ENCODE measurements around the gene ATXN10. TPM values are rescaled to one million over a fixed set of nuclear protein-coding genes. Genes with fewer than 3 reads are reported as not detected.
A peak's percentile ranks its signal among the peaks of the same experiment; 100 is the strongest.

Gene ATXN10
- total and polyA plus RNA-seq, 2 of the 13 experiments (the other 11 are each of a cell fraction or from before 2014, with no cell fraction given), result 60.1 to 194 TPM

GRCh38 chr22:45812910-45813309 lies 141.3 kb downstream of the ATXN10 start (continued):
- TF ChIP-seq FOXP1 (IDR thresholded peaks at IDR 0.05), result no peak
- TF ChIP-seq FOXP1 (CRISPR knock-in tag; IDR thresholded peaks at IDR 0.05), result no peak
- TF ChIP-seq ZBTB34 (CRISPR knock-in tag; IDR thresholded peaks at IDR 0.05), result no peak
- TF ChIP-seq SP5 (CRISPR knock-in tag; IDR thresholded peaks at IDR 0.05; ENCODE audit: borderline replicate concordance, low read depth), result no peak

- intact Hi-C loops (cut with micrococcal nuclease; ENCODE audit: unreplicated experiment) (no loop called here), in situ Hi-C loops (cut with HindIII; ENCODE audit: extremely low pct_ligation_motif_present, low pct_unique_long_range_greater_than_20kb) (no loop called here)
- Histone ChIP-seq H3K4me2 (ENCODE audit: low read depth, low read length) (no peak overlapping the region), H3K79me2 (ENCODE audit: insufficient read depth, low read length) (no peaks in the 10 kb centered on the region), H3K9ac (ENCODE audit: insufficient read depth, low read depth, low read length) (no peak overlapping the region), H3K36me3 (replicated peaks in 1 of 2; ENCODE audit: control insufficient read depth in 1 of 2, insufficient read depth in 2 of 2, low read length in 2 of 2) (peaks cover 9 to 39% of the 10 kb centered on the region in 2 experiments), H2AFZ (ENCODE audit: low read length) (no peak overlapping the region), H3K9me3 (ENCODE audit: low read length) (no peaks in the 10 kb centered on the region), H4K20me1 (ENCODE audit: insufficient read depth, low read length) (no peaks in the 10 kb centered on the region), H3K4me1 (ENCODE audit: insufficient read depth, low read length) (peaks cover 33% of the 10 kb centered on the region), H3K27me3 (ENCODE audit: control insufficient read depth in 1 of 2, insufficient read depth in 2 of 2, low read length in 2 of 2) (no peaks in the 10 kb centered on the region), H3K27ac (ENCODE audit: extremely low read length, insufficient read depth, low read length) (no peak overlapping the region), H3K4me3 (replicated peaks in 1 of 3; ENCODE audit: insufficient read depth in 1 of 3, low read depth in 2 of 3, low read length in 3 of 3) (no peak overlapping the region)
- no peak for DNase-seq (ENCODE audit: low spot score)
- FAIRE-seq, result no peak
- BruUV-seq (replicated peaks), result TSS peak; percentile 28
- ChIA-PET CTCF (ENCODE audit: low intra/inter-chr PET ratio, low total read pairs) (no interaction called here), POLR2A (no interaction called here)
- ATAC-seq, result no peak
- WGBS (ENCODE audit: low lambda C conversion rate), result 96% methylated on average over 2 of the region's 2 CpGs
- TF ChIP-seq ZNF354B (CRISPR knock-in tag; IDR thresholded peaks at IDR 0.05) (no peak), AKAP8 (CRISPR knock-in tag; IDR thresholded peaks at IDR 0.05) (no peak), ZBTB44 (CRISPR knock-in tag; IDR thresholded peaks at IDR 0.05) (no peak), ZMAT5 (CRISPR knock-in tag; IDR thresholded peaks at IDR 0.05; ENCODE audit: borderline replicate concordance, low read depth) (no peak), ZNF605 (CRISPR knock-in tag; IDR thresholded peaks at IDR 0.05) (no peak), HNF4A (CRISPR knock-in tag; IDR thresholded peaks at IDR 0.05) (no peak), HINFP (CRISPR knock-in tag; IDR thresholded peaks at IDR 0.05; ENCODE audit: low read depth) (no peak), ZNF720 (CRISPR knock-in tag; IDR thresholded peaks at IDR 0.05) (no peak), DRAP1 (CRISPR knock-in tag; IDR thresholded peaks at IDR 0.05) (no peak), PREB (CRISPR knock-in tag; IDR thresholded peaks at IDR 0.05) (no peak), HMGXB4 (CRISPR knock-in tag; IDR thresholded peaks at IDR 0.05; ENCODE audit: borderline replicate concordance in 1 of 2, low read depth in 1 of 2) (no peak), NFRKB (IDR thresholded peaks at IDR 0.05) (no peak)
These were observed 142.6 kb downstream of the ATXN10 start for GRCh38 chr22:45814198-45814597.

All from HepG2 (cell line).